ENCODE measurements around the gene EFNA3.

DNA sequence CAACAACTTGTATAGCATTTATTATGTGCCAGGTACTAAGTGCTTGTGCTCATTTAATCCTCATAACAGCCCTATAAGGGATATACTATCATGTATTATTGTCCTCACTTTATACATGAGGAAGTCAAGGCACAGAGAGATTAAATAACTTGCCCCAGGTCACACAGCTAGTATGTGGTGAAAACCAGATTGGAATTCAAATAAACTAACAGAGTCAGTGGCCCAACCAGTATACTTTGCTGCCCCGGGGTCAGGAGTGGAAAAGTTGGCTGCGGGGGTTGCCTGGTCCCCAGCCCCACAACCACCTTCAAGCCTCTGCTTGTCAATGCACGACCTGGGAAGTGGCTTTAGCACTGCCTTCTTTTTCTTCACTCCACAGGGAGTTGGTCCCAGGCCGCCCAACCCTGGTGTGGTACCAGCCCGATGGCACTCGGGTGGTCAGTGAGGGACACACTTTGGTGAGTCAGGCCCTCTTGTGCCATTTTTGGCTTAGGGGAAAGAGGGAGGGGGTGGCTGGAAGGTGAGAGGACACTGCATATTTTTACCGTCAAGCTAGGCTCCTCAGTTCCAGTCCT lies 25.0 kb upstream of the EFNA3 start:
- TF ChIP-seq, protein P1, sequence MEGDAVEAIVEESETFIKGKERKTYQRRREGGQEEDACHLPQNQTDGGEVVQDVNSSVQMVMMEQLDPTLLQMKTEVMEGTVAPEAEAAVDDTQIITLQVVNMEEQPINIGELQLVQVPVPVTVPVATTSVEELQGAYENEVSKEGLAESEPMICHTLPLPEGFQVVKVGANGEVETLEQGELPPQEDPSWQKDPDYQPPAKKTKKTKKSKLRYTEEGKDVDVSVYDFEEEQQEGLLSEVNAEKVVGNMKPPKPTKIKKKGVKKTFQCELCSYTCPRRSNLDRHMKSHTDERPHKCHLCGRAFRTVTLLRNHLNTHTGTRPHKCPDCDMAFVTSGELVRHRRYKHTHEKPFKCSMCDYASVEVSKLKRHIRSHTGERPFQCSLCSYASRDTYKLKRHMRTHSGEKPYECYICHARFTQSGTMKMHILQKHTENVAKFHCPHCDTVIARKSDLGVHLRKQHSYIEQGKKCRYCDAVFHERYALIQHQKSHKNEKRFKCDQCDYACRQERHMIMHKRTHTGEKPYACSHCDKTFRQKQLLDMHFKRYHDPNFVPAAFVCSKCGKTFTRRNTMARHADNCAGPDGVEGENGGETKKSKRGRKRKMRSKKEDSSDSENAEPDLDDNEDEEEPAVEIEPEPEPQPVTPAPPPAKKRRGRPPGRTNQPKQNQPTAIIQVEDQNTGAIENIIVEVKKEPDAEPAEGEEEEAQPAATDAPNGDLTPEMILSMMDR (IDR thresholded peaks at IDR 0.05; ENCODE audit: insufficient read depth, low read depth, low read length), result no peak
- no peak for TF ChIP-seq EZH2 (IDR thresholded peaks at IDR 0.05; ENCODE audit: insufficient read depth, low read length)
